PC-9 (cell line): ENCODE measurements around the gene MRPL49.

Experiments used
- EZH2 ChIP-seq: fragments of 200-600 bp; sonication (generic); IDR thresholded peaks from 2 replicates; pipeline ENCODE4 v1.8.0; 2017; ENCODE audit warnings: antibody characterized with exemption, low read depth
- TF ChIP-seq, protein P1 (sequence below): fragments of 200-600 bp; sonication (generic); conservative IDR thresholded peaks from 2 replicates; pipeline ENCODE4 v1.6.1; 2017; ENCODE audit warnings: mixed run types, antibody characterized with exemption, mild to moderate bottlenecking, moderate library complexity

DNA sequence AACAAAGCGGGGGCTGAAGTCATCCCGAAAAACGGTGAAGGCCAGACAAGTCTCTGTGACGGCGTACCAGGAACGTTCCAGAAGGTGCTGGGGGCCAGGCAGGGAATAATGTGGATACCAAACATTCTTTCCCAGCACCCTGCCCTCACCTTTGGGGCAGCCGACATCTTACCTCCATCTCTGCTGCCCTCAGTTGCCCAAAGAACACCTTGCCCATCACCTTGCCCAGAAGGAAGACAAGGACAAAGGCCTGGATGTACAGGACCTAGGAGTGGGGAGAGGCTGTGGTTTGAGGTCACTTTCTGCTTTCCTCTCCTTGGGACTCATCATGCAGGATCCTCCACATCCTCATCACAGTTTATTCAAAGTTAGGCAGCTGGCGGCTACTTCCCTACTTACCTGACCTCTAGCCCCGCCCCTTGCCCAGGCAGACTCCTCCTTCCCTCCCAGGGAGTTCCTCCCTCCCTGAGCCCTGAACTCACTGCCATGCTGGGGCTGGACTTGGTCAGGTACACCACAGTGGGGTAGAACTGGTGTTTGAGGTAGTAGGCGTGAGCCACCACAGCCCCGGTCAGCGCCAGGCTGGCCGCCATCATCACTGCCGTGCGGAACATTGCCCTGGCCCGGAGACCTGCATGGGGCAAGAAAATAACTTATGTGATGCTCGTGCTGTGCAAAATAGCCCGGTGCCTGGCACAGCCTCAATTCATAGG, 11.0 kb downstream of the MRPL49 start:
- TF ChIP-seq, protein P1, sequence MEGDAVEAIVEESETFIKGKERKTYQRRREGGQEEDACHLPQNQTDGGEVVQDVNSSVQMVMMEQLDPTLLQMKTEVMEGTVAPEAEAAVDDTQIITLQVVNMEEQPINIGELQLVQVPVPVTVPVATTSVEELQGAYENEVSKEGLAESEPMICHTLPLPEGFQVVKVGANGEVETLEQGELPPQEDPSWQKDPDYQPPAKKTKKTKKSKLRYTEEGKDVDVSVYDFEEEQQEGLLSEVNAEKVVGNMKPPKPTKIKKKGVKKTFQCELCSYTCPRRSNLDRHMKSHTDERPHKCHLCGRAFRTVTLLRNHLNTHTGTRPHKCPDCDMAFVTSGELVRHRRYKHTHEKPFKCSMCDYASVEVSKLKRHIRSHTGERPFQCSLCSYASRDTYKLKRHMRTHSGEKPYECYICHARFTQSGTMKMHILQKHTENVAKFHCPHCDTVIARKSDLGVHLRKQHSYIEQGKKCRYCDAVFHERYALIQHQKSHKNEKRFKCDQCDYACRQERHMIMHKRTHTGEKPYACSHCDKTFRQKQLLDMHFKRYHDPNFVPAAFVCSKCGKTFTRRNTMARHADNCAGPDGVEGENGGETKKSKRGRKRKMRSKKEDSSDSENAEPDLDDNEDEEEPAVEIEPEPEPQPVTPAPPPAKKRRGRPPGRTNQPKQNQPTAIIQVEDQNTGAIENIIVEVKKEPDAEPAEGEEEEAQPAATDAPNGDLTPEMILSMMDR = 0 out of 2 replicates have a peak, but pooled peaks have one; percentile 0
- TF ChIP-seq EZH2 = no peak
